ENCODE data around the gene MAGI3.

The MAGI3 gene

DNA sequence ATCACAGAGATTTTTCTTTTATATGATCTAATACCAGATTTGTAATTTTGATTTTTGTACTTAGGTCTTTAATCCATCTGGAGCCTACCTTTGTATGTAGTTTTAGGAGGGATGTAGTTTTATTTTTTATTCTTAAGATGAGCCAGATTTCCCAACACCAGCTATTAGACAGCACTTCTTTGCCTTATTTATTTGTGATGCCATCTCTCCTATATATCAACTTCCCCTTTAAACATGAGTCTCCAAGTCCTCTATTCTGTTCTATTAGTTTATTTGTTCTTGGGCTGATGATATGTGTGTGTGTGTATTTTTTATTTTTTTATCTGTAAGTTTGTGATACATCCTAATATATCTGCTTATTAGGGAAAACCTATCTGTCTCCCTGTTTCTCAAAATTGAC is 274.8 kb downstream of the MAGI3 start:
- no peak overlapping the region for H3K4me3 ChIP-seq (ENCODE audit: low read length)
- TF ChIP-seq ZNF274 (IDR thresholded peaks at IDR 0.05; ENCODE audit: low read depth, low read length) = no peak

GRCh38 chr1:113666126-113666525 is 275.8 kb downstream of the MAGI3 start:
- TF ChIP-seq ZNF274 (IDR thresholded peaks at IDR 0.05; ENCODE audit: low read depth, low read length) = no peak
- no peak overlapping the region for H3K4me3 ChIP-seq (ENCODE audit: low read length)

- no peak overlapping the region for H3K4me3 ChIP-seq (ENCODE audit: low read length)
These were observed 279.7 kb downstream of the MAGI3 start for GRCh38 chr1:113669988-113670387.

DNA sequence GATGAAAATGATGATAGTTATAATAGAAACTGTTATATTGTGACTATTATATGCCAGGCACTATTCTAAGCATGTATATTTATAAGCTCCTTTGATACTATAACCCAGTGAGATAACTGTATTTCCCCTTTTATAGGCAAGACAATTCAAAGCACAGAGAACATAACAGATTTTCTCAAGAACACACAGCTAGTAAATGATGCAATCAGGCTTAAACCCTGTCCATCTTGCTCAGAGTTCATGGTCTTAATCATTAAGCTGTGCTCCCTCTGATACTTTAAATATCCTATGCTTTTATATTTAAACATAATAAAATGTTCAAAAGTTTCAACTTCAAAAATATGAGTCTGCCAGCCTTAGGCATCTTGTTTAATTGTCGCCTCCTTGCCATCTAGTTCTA is 280.3 kb downstream of the MAGI3 start:
- H3K4me3 ChIP-seq (ENCODE audit: low read length) = no peak overlapping the region
- no peak for TF ChIP-seq ZNF274 (IDR thresholded peaks at IDR 0.05; ENCODE audit: low read depth, low read length)

More at GRCh38 chr1:113669988-113670387, 279.7 kb downstream of the MAGI3 start:
- TF ChIP-seq ZNF274 (IDR thresholded peaks at IDR 0.05; ENCODE audit: low read depth, low read length) = no peak

DNA sequence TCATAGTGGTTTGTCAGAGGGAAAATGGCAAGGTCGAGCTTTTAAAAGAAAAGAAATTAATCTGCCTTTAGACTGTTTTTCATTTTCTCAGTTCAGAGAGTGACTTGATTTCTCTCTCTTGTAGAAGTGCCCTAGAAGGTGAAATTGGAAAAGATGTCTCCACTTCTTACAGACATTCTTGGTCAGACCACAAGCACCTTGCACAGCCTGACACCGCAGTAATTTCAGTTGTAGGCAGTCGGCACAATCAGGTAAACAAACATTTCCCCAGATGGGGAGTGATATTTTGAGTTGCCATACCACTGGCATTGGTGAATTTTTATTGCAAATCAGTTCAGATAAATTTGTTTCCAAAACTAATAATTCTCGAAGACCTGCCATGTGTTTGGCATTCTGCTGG is 282.2 kb downstream of the MAGI3 start:
- TF ChIP-seq ZNF274 (IDR thresholded peaks at IDR 0.05; ENCODE audit: low read depth, low read length) = no peak
- H3K4me3 ChIP-seq (ENCODE audit: low read length) = no peak overlapping the region

GRCh38 chr1:113674591-113674990 is 284.3 kb downstream of the MAGI3 start:
- H3K4me3 ChIP-seq (ENCODE audit: low read length) = no peak overlapping the region
- no peak for TF ChIP-seq ZNF274 (IDR thresholded peaks at IDR 0.05; ENCODE audit: low read depth, low read length)

DNA sequence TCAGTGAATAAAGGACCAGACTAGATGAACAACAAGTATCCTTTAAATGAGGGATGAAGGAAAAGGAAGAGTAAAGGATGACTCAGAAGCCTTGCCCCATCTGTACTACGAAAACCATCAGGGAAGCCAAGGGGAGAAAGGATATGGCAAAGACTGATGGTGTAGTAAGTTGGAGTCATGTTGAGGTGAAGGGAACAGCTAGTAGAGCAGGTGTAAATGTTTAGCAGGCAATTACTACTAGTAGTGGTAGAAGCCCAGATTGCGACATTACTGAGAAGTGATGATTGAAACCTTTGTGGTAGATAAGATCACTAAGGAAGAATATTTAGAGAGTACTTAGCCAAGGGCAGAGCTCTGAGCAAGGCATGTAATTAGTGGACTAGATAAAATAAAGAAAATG is 285.0 kb downstream of the MAGI3 start:
- H3K4me3 ChIP-seq (ENCODE audit: low read length) = no peak overlapping the region
- no peak for TF ChIP-seq ZNF274 (IDR thresholded peaks at IDR 0.05; ENCODE audit: low read depth, low read length)

DNA sequence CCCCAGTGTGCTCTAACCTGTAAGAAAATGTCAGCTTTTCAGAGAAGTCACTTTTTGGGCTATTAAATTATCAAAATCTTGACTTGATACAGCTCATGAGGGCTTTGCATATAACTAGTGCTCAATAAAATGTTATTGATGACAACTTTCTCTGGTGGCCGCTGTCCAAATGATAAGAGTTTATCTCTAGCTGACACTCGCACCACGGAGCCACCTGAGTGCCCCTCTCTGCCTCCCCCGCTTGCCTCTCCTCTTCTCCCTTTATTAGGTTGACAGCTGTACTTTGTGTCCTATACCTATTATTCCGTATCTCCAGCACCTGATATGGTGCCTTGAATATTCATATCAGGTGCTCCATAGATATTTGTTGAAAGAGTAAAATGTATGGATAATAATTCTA is 286.2 kb downstream of the MAGI3 start:
- TF ChIP-seq ZNF274 (IDR thresholded peaks at IDR 0.05; ENCODE audit: low read depth, low read length) = no peak
- no peak overlapping the region for H3K4me3 ChIP-seq (ENCODE audit: low read length)

DNA sequence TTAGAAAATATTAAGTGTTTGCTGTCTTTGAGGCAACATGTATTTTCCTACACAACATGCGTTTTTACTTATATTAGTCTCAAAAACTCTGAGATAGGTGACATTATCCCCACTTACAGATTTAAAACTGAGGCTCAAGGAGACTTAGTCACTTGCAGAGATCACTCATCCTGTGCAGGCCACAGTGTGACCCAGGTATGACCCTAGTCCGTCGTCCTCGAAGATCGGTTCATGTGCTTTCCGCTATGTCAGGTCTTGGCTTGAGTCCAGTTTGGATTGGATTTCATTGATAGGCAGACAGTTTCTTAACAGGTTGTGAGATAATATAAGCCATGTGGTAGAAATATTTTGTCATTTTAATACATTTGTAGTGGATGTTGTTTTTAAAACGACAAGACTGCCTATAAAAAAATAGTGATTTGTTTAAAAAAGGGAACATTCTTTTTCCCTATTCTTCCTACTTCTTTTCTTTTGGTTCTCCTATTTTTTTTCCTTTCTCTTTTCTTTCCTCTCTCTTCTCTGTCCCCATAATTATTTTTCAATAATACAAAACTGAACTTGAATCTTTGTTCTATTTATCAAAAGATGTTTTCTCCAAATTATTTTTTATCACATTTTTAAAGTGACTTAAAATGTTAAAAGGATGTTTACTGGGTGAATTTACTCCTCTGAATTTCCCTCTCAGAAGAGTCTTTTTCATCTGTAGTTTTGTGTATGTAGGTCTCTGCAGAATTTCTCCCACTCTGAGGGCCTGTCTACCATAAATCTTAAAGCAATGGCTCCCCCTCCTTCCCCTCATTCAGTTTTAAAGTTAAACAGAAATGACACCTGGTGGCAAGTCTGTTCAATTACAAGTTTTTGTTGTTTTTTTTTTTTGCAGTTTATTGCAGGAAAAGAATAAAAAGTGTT is 287.2 kb downstream of the MAGI3 start:
- no peak overlapping the region for H3K4me3 ChIP-seq (ENCODE audit: low read length)
- no peak for TF ChIP-seq ZNF274 (IDR thresholded peaks at IDR 0.05; ENCODE audit: low read depth, low read length)

GRCh38 chr1:113678159-113678469 is 287.8 kb downstream of the MAGI3 start:
- no peak overlapping the region for H3K4me3 ChIP-seq (ENCODE audit: low read length)
- no peak for TF ChIP-seq ZNF274 (IDR thresholded peaks at IDR 0.05; ENCODE audit: low read depth, low read length)

DNA sequence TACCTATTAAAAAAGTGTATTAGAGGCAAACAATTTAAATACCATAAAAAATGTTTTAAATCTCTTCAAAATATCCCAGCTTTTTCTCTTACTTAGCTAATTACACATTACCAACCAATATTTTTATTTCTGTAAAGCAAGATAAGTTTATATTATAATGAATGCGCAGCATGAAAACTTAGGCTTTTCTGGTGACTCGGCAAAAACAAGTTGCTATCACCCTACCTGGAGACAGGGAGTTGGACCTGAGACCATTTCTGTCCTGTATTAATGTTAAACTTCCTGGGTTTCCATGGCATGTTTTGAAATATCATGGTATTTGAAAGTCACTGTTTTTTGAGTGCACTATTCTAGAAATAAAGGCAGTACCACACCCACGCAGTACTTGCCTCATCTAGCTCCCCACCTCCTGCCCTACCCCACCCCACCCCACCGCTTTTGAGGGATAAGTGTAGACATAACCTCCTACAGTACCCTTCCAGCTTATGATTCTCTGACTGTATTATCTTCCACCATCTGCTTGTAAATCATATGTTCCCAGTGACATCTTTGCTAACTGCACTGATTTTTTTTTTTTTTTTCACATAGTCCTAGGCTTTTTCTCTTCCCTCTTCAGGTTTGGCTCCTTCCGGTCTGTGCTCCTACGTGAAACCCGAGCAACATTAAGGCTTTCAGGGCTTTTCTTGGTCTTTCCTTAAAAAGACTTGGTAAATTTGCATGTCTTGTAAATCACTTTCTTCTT is 291.5 kb downstream of the MAGI3 start:
- H3K4me3 ChIP-seq (ENCODE audit: low read length) = no peak overlapping the region
- TF ChIP-seq ZNF274 (IDR thresholded peaks at IDR 0.05; ENCODE audit: low read depth, low read length) = no peak

DNA sequence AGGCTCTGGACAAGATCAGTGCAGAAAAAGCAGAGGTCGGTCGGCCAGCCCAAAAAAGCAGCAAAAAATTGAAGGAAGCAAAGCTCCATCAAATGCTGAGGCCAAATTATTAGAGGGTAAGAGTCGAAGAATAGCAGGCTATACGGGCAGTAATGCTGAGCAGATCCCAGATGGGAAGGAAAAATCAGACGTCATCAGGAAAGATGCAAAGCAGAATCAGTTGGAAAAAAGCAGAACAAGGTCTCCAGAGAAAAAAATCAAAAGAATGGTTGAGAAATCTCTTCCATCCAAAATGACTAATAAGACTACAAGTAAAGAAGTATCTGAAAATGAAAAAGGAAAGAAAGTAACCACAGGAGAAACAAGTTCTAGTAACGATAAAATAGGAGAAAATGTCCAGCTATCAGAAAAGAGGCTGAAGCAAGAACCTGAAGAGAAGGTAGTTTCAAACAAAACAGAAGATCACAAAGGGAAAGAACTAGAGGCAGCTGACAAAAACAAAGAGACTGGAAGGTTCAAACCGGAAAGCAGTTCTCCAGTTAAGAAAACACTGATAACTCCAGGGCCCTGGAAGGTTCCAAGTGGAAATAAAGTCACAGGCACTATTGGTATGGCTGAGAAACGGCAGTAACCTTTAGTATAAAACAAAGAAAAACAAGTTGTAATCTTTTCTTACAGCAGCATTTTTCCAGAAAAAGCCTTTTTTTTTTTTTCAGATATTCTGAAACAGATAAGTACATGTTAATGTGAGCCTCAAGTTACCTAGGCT is 293.3 kb downstream of the MAGI3 start:
- no peak for TF ChIP-seq ZNF274 (IDR thresholded peaks at IDR 0.05; ENCODE audit: low read depth, low read length)

GRCh38 chr1:113684153-113684541 is 293.8 kb downstream of the MAGI3 start:
- no peak for TF ChIP-seq ZNF274 (IDR thresholded peaks at IDR 0.05; ENCODE audit: low read depth, low read length)
- H3K4me3 ChIP-seq (ENCODE audit: low read length) = no peak overlapping the region

More for the DNA sequence above, 293.3 kb downstream of the MAGI3 start:
- no peak overlapping the region for H3K4me3 ChIP-seq (ENCODE audit: low read length)

DNA sequence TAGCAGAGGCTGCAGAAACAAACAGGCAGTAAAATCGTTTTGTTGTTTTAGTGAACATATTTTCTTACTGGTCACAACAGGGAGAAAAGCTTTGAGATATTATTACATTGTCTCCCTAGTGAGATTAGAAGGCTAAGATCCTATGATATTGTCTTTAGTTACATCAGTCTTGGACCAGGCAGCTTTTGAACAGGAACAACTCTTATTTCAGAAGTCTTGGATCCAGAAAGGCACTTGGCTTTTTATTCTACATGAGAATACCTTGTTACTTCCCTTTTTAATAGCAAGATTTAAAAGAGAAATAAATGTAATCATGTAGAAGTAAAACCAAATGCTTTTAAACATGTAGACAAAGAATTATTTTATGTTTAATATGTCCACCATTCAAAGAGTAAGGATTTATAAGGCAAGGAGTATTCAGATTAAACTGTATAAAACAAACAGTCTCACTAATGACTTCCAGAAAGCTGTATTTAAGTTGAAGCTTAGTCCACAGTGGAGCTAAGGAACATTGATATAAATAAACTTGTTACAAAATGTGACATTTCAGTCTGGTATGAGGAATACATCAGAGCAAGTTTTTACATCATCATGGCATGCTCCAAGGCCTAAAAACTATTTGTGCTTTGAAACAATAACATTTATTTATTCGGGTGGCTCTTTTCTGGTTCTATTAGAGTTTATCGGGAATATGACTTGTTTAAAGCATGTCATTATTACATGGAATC is 296.7 kb downstream of the MAGI3 start:
- no peak overlapping the region for H3K4me3 ChIP-seq (ENCODE audit: low read length)
- no peak for TF ChIP-seq ZNF274 (IDR thresholded peaks at IDR 0.05; ENCODE audit: low read depth, low read length)
